Measurements from ENCODE around the gene PLEKHA5. TPM values are rescaled to one million over a fixed set of nuclear protein-coding genes. Genes with fewer than 3 reads are reported as not detected.

PLEKHA5 gene
- total and polyA plus RNA-seq, 2 experiments from 2014 or later, result 82.8 to 112 TPM

DNA sequence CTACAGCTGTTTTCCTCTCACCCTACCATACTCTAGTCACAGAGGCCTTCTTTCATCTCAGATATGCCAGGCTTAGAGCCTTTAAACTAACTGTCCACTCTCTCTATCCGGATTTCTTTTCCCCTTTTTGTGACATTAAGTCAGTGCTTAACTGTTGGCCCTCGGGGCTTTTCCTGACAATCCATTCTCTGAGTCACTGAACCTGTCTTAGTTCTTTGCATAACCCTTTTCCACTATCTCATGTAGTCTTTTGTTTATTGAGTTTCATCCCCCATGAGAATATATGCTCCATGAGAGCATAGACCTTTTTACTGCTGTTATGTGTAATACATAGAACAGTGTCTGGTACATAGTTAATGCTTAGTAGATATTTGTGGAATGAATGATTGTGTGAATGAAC is 68.7 kb downstream of the PLEKHA5 start (continued):
- TF ChIP-seq, protein P1, sequence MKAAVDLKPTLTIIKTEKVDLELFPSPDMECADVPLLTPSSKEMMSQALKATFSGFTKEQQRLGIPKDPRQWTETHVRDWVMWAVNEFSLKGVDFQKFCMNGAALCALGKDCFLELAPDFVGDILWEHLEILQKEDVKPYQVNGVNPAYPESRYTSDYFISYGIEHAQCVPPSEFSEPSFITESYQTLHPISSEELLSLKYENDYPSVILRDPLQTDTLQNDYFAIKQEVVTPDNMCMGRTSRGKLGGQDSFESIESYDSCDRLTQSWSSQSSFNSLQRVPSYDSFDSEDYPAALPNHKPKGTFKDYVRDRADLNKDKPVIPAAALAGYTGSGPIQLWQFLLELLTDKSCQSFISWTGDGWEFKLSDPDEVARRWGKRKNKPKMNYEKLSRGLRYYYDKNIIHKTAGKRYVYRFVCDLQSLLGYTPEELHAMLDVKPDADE (IDR thresholded peaks at IDR 0.05), result no peak

DNA sequence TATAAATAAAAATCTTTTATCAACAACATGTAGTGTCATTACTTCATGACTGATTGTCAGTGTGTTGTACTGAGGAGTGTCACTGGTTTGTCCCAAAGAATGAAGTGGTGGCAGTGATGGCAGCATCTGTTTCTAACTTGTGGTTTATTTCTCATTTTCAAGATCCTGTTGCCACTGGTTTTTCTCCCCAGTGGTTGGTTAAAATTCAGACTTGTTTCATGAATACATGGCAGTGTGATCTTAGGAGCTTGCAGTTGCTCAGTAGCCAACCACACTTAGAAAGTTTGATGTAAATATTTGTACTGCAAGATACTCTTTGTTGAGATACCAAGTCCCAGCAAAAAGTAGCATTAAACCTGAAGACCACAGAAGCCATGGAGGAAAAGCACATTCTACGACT is 69.8 kb downstream of the PLEKHA5 start:
- Histone ChIP-seq H3K27ac (ENCODE audit: low read depth) (no peak overlapping the region), H3F3A (replicated peaks; ENCODE audit: low read depth) (no peaks in the 10 kb centered on the region), H3K4me1 (ENCODE audit: insufficient read depth) (peaks cover 62% of the 10 kb centered on the region), H3K4me3 (no peak overlapping the region), H3K4me2 (no peak overlapping the region), H4K20me1 (replicated peaks; ENCODE audit: insufficient read depth) (peaks cover 25% of the 10 kb centered on the region), H3K9me2 (ENCODE audit: insufficient read depth) (no peaks in the 10 kb centered on the region), H3K36me3 (ENCODE audit: insufficient read depth) (no peaks in the 10 kb centered on the region), H2AFZ (no peak overlapping the region), H3K27me3 (ENCODE audit: insufficient read depth) (no peaks in the 10 kb centered on the region), H3K79me2 (replicated peaks; ENCODE audit: insufficient read depth) (peaks cover 98% of the 10 kb centered on the region)
- H3K27ac Mint-ChIP-seq, result no peak overlapping the region
- no peak overlapping the region for H3K4me3 Mint-ChIP-seq
- no peaks in the 10 kb centered on the region for H3K27me3 Mint-ChIP-seq (ENCODE audit: insufficient read depth, low read depth, poor library complexity)
- H3K36me3 Mint-ChIP-seq (ENCODE audit: low read depth), result no peaks in the 10 kb centered on the region
- TF ChIP-seq POLR2AphosphoS5 (IDR thresholded peaks at IDR 0.05; ENCODE audit: low read depth), result no peak
- TF ChIP-seq ZNF331 (CRISPR knock-in tag; IDR thresholded peaks at IDR 0.05; ENCODE audit: low read depth), result no peak
- no peaks in the 10 kb centered on the region for H3K9me3 Mint-ChIP-seq
- ATAC-seq (no peak), DNase-seq (ENCODE audit: low spot score) (no peak)
- H3K4me1 Mint-ChIP-seq, result peaks cover 51% of the 10 kb centered on the region

DNA sequence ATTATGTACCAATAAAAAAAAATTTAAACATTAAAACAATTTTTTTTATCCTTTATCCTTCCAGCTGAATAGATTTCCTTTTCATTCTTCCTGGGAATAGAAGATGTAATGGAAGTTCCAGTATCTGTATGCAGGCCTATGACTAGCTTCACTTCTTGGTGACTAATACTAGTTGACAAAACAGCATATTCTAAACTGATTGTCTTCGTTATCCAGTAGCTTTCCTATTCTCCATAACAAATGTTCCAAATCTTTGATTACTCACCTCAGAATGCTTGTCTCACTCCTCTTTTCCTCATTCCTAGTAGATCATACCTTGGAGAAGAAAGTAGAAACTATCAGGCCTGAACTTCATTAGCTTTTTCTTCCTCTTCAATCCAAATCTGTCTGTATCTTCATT is 70.7 kb downstream of the PLEKHA5 start:
- peaks cover 47% of the 10 kb centered on the region for H3K4me1 Mint-ChIP-seq
- H3F3A ChIP-seq (replicated peaks; ENCODE audit: low read depth), result no peaks in the 10 kb centered on the region
- peaks cover 62% of the 10 kb centered on the region for H3K4me1 ChIP-seq (ENCODE audit: insufficient read depth)
- no peak overlapping the region for H3K4me3 Mint-ChIP-seq
- peaks cover 24% of the 10 kb centered on the region for H4K20me1 ChIP-seq (replicated peaks; ENCODE audit: insufficient read depth)
- H3K27ac Mint-ChIP-seq, result peak overlapping the region; percentile 0; the same call in 1 of the 2 replicates
- H3K36me3 ChIP-seq (ENCODE audit: insufficient read depth), result no peaks in the 10 kb centered on the region
- no peaks in the 10 kb centered on the region for H3K9me2 ChIP-seq (ENCODE audit: insufficient read depth)
- DNase-seq (ENCODE audit: low spot score) (no peak), ATAC-seq (no peak)
- no peak overlapping the region for H3K4me3 ChIP-seq
- H3K79me2 ChIP-seq (replicated peaks; ENCODE audit: insufficient read depth), result peaks cover 98% of the 10 kb centered on the region
- no peak overlapping the region for H3K27ac ChIP-seq (ENCODE audit: low read depth)
- TF ChIP-seq, protein P2, sequence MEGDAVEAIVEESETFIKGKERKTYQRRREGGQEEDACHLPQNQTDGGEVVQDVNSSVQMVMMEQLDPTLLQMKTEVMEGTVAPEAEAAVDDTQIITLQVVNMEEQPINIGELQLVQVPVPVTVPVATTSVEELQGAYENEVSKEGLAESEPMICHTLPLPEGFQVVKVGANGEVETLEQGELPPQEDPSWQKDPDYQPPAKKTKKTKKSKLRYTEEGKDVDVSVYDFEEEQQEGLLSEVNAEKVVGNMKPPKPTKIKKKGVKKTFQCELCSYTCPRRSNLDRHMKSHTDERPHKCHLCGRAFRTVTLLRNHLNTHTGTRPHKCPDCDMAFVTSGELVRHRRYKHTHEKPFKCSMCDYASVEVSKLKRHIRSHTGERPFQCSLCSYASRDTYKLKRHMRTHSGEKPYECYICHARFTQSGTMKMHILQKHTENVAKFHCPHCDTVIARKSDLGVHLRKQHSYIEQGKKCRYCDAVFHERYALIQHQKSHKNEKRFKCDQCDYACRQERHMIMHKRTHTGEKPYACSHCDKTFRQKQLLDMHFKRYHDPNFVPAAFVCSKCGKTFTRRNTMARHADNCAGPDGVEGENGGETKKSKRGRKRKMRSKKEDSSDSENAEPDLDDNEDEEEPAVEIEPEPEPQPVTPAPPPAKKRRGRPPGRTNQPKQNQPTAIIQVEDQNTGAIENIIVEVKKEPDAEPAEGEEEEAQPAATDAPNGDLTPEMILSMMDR (conservative IDR thresholded peaks at IDR 0.05; ENCODE audit: low read depth in 2 of 2), result no peak
- TF ChIP-seq POLR2AphosphoS5 (IDR thresholded peaks at IDR 0.05; ENCODE audit: low read depth), result no peak
- no peak for TF ChIP-seq EZH2 (IDR thresholded peaks at IDR 0.05; ENCODE audit: low read depth, unreplicated experiment)
- TF ChIP-seq, protein P3, sequence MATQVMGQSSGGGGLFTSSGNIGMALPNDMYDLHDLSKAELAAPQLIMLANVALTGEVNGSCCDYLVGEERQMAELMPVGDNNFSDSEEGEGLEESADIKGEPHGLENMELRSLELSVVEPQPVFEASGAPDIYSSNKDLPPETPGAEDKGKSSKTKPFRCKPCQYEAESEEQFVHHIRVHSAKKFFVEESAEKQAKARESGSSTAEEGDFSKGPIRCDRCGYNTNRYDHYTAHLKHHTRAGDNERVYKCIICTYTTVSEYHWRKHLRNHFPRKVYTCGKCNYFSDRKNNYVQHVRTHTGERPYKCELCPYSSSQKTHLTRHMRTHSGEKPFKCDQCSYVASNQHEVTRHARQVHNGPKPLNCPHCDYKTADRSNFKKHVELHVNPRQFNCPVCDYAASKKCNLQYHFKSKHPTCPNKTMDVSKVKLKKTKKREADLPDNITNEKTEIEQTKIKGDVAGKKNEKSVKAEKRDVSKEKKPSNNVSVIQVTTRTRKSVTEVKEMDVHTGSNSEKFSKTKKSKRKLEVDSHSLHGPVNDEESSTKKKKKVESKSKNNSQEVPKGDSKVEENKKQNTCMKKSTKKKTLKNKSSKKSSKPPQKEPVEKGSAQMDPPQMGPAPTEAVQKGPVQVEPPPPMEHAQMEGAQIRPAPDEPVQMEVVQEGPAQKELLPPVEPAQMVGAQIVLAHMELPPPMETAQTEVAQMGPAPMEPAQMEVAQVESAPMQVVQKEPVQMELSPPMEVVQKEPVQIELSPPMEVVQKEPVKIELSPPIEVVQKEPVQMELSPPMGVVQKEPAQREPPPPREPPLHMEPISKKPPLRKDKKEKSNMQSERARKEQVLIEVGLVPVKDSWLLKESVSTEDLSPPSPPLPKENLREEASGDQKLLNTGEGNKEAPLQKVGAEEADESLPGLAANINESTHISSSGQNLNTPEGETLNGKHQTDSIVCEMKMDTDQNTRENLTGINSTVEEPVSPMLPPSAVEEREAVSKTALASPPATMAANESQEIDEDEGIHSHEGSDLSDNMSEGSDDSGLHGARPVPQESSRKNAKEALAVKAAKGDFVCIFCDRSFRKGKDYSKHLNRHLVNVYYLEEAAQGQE (IDR thresholded peaks at IDR 0.05; ENCODE audit: unreplicated experiment), result no peak
- TF ChIP-seq ZNF114 (CRISPR knock-in tag; IDR thresholded peaks at IDR 0.05), result no peak
- no peaks in the 10 kb centered on the region for H3K36me3 Mint-ChIP-seq (ENCODE audit: low read depth)
- H3K9me3 Mint-ChIP-seq, result no peaks in the 10 kb centered on the region
- no peak overlapping the region for H2AFZ ChIP-seq
- no peaks in the 10 kb centered on the region for H3K27me3 Mint-ChIP-seq (ENCODE audit: insufficient read depth, low read depth, poor library complexity)
- H3K4me2 ChIP-seq, result no peak overlapping the region
- H3K27me3 ChIP-seq (ENCODE audit: insufficient read depth), result no peaks in the 10 kb centered on the region

All from GM23338 (cell line).